Upper lobe of right lung (tissue), 1 donor: ENCODE data around the gene SFT2D1. TPM values are rescaled to one million over a fixed set of nuclear protein-coding genes. Genes with fewer than 3 reads are reported as not detected.
"Not testable (repeated sequence)": the region's sequence is repeated elsewhere in the genome, so short reads cannot be mapped to it uniquely, and the experiment has no call there.

Source experiments
- ATAC-seq: fragments of 200-7000 bp; cut with Tn5 transposase; one replicate; pipeline ENCODE4 v1.9.1; 2020; ENCODE audit warnings: mild to moderate bottlenecking, moderate library complexity
- DNase-seq: peaks from one replicate; pipeline ENCODE4 v3.0.0-alpha.2; 2020
- H3K27ac ChIP-seq: fragments of 200-600 bp; one replicate; pipeline ENCODE4 v1.8.0; 2022
- H3K27me3 ChIP-seq: fragments of 200-600 bp; one replicate; pipeline ENCODE4 v1.8.0; 2022; ENCODE audit warnings: mild to moderate bottlenecking
- H3K36me3 ChIP-seq: fragments of 200-600 bp; one replicate; pipeline ENCODE4 v1.8.0; 2022
- H3K4me1 ChIP-seq: fragments of 200-600 bp; one replicate; pipeline ENCODE4 v1.8.0; 2022
- H3K4me3 ChIP-seq: fragments of 200-600 bp; one replicate; pipeline ENCODE4 v1.8.0; 2022; ENCODE audit warnings: mild to moderate bottlenecking
- H3K9me3 ChIP-seq: fragments of 200-600 bp; one replicate; pipeline ENCODE4 v1.8.0; 2022
- intact Hi-C: fragments of 100-400 bp; cut with DNase I; formaldehyde crosslinking; loops from one replicate; pipeline ENCODE4 v1.11.0; 2022
- long read RNA-seq: library from polyadenylated mRNA; unstranded; transcript quantifications from one replicate; pipeline ENCODE4 v2.0.0, GENCODE V29; 2021
- total RNA-seq: library from RNA; stranded (reverse); fragmentation: NEBNext Ultra II Directional; extraction: Animal tissue kit (Norgen Biotek cat#: 25700); gene quantifications from one replicate; pipeline ENCODE4 v1.2.1, GENCODE V29; 2021
- TF ChIP-seq, protein P1 (sequence below): fragments of 200-600 bp; IDR thresholded peaks from one replicate; pipeline ENCODE4 v1.8.0; 2022; ENCODE audit warnings: antibody characterized with exemption
- donor health status: DM: no; HTN: yes; CAD: no; lungs with severe emphysema.

Gene SFT2D1
- 49.7 TPM for total RNA-seq
- long read RNA-seq, transcript SFT2D1-201 (8 exons, 1,079 nt), result major isoform, 79 of 97 reads
- long read RNA-seq, partial matches to known transcripts, result 2 of 97 reads
- long read RNA-seq, other reads (novel, unspliced or antisense), result 16 of 97 reads

DNA sequence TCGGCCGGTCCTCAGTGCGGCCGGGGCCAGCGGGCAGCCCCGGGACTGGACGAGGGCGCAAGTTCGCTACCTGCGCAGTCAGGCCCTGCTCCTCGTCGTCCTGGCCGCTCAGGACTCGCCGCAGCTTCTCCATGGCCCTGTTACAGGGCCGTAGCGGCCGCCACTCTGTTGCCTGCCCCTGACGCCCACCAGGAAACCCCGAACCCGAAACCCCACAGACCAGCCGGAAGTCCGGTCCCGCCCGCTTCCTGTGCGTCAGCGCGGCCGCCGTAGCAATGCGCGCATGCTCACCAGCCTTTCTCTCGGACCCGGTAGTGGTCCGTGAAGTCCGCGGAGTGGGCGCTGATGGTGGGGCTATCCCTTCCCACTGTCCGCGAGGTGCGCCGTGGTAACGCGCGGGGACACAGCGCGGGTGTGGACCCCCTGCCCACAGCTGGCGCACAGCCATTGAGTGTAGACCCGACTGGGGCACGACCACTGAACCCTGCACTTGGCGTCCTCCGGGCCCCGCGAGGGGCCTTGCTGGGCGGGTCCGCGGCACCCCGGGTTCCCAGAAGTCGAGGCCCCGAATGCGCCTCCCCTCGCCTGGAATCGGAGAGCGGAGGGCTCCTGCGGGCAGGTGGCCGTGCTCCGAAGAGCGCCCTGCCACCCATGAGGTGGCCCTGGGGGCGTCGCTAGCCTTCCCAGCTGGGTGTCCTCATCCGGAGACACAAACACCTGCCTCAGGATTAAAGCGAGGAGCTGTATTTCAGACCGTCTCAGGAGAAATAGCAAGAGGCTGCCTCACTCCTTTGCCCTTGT is at the start of gene SFT2D1:
TSS of gene SFT2D1 (minus strand) at position 197 of the 801 bp plus-strand sequence. CDS start at position 133, 64 bp downstream.
- Histone ChIP-seq H3K36me3 (peaks cover 7% of the 10 kb centered on the region), H3K9me3 (no peaks in the 10 kb centered on the region), H3K27ac (peak within 1 kb of the TSS; percentile 97), H3K27me3 (no peaks in the 10 kb centered on the region), H3K4me3 (peak within 1 kb of the TSS; percentile 95), H3K4me1 (peaks cover 26% of the 10 kb centered on the region)
- DNase-seq, result peak; percentile 95
- TF ChIP-seq, protein P1, sequence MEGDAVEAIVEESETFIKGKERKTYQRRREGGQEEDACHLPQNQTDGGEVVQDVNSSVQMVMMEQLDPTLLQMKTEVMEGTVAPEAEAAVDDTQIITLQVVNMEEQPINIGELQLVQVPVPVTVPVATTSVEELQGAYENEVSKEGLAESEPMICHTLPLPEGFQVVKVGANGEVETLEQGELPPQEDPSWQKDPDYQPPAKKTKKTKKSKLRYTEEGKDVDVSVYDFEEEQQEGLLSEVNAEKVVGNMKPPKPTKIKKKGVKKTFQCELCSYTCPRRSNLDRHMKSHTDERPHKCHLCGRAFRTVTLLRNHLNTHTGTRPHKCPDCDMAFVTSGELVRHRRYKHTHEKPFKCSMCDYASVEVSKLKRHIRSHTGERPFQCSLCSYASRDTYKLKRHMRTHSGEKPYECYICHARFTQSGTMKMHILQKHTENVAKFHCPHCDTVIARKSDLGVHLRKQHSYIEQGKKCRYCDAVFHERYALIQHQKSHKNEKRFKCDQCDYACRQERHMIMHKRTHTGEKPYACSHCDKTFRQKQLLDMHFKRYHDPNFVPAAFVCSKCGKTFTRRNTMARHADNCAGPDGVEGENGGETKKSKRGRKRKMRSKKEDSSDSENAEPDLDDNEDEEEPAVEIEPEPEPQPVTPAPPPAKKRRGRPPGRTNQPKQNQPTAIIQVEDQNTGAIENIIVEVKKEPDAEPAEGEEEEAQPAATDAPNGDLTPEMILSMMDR, result no peak
- ATAC-seq, result peak; percentile 98
- intact Hi-C loops, result no loop called here

DNA sequence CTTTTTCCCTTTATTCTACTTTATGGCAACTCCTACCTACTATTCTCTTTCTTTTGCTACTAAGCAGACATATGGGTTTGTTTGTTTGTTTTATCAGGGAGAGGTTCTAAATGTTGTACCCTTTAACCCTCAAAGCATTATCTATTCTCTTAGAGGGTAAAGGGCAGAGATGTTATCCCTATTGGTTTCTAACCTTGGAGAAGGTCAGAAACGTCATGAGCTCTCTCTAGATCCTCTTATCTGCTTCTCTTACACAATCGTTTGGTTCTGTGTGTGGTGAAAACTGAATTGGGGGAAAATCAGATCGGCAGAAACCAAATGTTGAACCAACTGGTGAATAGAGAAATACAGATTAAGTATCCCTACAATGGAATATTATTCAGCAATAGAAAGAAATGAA is 46.8 kb upstream of the SFT2D1 start:
- Histone ChIP-seq H3K36me3 (no peaks in the 10 kb centered on the region), H3K4me1 (peaks cover 9% of the 10 kb centered on the region), H3K27me3 (no peaks in the 10 kb centered on the region), H3K27ac (no peak overlapping the region), H3K9me3 (no peaks in the 10 kb centered on the region), H3K4me3 (no peak overlapping the region)
- TF ChIP-seq, protein P1, result no peak
- no peak for ATAC-seq
- no peak for DNase-seq
- intact Hi-C loops, result no loop called here

DNA sequence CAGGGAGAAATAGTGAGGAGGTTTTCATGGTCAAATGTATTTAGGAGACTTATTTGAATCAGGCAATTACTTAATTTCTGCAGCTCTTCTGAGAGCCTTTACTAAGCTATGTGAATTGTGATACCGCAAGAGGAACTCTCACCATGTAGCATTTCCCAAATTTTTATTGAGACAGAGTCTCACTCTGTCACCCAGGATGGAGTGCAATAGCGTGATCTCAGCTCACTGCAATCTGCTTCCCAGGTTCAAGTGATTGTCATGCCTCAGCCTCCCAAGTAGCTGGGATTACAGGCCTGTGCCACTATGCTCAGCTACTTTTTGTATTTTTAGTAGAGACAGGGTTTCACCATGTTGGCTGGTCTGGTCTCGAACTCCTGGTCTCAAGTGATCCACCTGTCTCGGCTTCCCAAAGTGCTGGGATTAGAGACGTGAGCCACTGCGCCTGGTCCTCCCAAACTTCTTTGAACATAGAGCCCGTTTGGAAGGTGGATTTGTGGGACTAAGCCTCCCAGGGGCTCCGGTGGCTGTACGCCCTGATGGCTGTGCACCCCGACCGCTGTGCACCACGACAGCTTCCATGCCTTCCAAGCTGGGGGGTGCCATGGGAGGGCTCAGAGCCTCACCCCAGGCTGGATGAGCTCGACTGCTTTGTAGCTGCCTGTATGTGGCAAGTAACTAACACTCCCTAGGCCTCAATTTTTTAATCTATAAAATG is 46.1 kb upstream of the SFT2D1 start:
- H3K36me3 ChIP-seq, result no peaks in the 10 kb centered on the region
- TF ChIP-seq, protein P1, result no peak
- ATAC-seq, result no peak
- intact Hi-C loops, result no loop called here
- no peaks in the 10 kb centered on the region for H3K9me3 ChIP-seq
- DNase-seq, result no peak
- peak overlapping the region; percentile 8 for H3K27ac ChIP-seq
- peaks cover 14% of the 10 kb centered on the region for H3K4me1 ChIP-seq
- H3K27me3 ChIP-seq, result no peaks in the 10 kb centered on the region
- no peak overlapping the region for H3K4me3 ChIP-seq

DNA sequence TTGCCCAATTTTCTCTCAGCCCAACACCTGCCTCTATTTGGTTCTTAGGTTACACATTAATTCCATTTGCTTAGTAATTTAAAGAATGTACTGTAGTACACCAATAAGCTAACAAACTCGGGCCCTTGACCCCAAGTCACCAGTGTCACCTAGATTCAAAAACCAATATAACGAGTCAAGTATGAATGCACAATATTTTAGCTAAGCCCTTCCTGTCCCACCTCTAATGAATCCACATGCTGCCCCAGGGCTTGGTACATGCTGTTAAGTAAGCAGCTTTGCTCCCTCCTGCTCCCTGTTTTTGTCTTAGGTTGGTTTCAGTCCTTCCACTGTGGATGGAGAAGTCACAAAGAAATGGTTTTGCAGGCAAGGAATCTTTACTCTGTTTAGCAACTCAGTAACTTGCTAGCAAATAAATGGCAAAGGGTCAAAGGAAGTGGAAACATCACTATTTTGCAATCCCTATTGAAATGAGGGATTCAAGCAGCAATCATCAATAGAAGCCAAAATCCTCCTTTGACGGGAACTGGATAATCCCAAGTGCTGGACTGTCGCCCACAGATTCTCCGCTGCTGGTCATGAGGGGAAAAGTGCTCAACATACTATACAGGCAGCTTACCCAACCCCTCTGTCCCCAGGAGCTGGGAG is 45.4 kb upstream of the SFT2D1 start:
- H3K27ac ChIP-seq, result peak overlapping the region; percentile 8
- peaks cover 14% of the 10 kb centered on the region for H3K4me1 ChIP-seq
- no peak for ATAC-seq
- no peaks in the 10 kb centered on the region for H3K9me3 ChIP-seq
- no peak overlapping the region for H3K4me3 ChIP-seq
- intact Hi-C loops, result no loop called here
- no peaks in the 10 kb centered on the region for H3K36me3 ChIP-seq
- no peak for DNase-seq
- no peaks in the 10 kb centered on the region for H3K27me3 ChIP-seq
- TF ChIP-seq, protein P1, result no peak

DNA sequence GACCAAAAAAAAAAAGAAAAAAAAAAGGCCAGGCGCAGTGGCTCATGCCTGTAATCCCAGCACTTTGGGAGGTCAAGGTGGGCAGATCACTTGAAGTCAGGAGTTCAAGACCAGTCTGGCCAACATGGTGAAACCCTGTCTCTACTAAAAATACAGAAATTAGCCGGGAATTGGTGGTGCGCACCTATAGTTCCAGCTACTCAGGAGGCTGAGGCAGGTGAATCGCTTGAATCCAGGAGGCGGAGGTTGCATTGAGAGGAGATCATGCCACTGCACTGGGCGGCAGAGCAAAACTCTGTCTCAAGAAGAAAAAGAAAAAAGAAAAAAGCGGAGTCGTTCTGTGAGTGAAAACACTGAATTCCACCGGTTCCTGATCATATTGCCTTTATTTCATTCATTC is 44.8 kb upstream of the SFT2D1 start:
- H3K4me3 ChIP-seq, H3K9me3 ChIP-seq, DNase-seq, H3K27ac ChIP-seq, H3K27me3 ChIP-seq, H3K36me3 ChIP-seq, ATAC-seq, intact Hi-C loops: not testable (repeated sequence)
- H3K4me1 ChIP-seq, result peaks cover 14% of the 10 kb centered on the region
